Fibroblast of skin of scalp (primary cell): Measurements from ENCODE around the gene INHBB.
"Not testable (repeated sequence)": the region's sequence is repeated elsewhere in the genome, so short reads cannot be mapped to it uniquely, and the experiment has no call there.

ENCODE experiments used
- DNase-seq: peaks from one replicate; pipeline ENCODE4 v3.0.0-alpha.2; 2013

INHBB gene

GRCh38 chr2:120382541-120383144, 36.7 kb downstream of the INHBB start:
- DNase-seq = no peak

- DNase-seq = no peak
Measured at GRCh38 chr2:120383191-120383590, 37.3 kb downstream of the INHBB start.

GRCh38 chr2:120383631-120384340, 37.9 kb downstream of the INHBB start:
- no peak for DNase-seq

- DNase-seq = no peak
Measured at GRCh38 chr2:120384486-120385354, 38.8 kb downstream of the INHBB start.

- DNase-seq = no peak
Measured at GRCh38 chr2:120385355-120386127, 39.6 kb downstream of the INHBB start.

- DNase-seq = no peak
Measured at GRCh38 chr2:120388222-120389035, 42.5 kb downstream of the INHBB start.

GRCh38 chr2:120389036-120389391, 43.1 kb downstream of the INHBB start:
- no peak for DNase-seq

GRCh38 chr2:120390381-120391055, 44.6 kb downstream of the INHBB start:
- DNase-seq = no peak

GRCh38 chr2:120391382-120391781, 45.4 kb downstream of the INHBB start:
- not testable (repeated sequence) for DNase-seq

- DNase-seq = no peak
Measured at GRCh38 chr2:120391911-120392665, 46.2 kb downstream of the INHBB start.

GRCh38 chr2:120392923-120393322, 47.0 kb downstream of the INHBB start:
- no peak for DNase-seq

- no peak for DNase-seq
Measured at GRCh38 chr2:120393456-120393855, 47.5 kb downstream of the INHBB start.

- DNase-seq = no peak
Measured at GRCh38 chr2:120394764-120395163, 48.8 kb downstream of the INHBB start.

- no peak for DNase-seq
Measured at GRCh38 chr2:120395221-120396012, 49.5 kb downstream of the INHBB start.

GRCh38 chr2:120396013-120396860, 50.3 kb downstream of the INHBB start:
- DNase-seq = peak; percentile 9

GRCh38 chr2:120396861-120397811, 51.2 kb downstream of the INHBB start:
- DNase-seq = peak; percentile 28
